Body of pancreas (tissue), 4 donors: ENCODE measurements around the gene RAB40A. TPM values are rescaled to one million over a fixed set of nuclear protein-coding genes. Genes with fewer than 3 reads are reported as not detected.

Source experiments
- ATAC-seq: fragments of 150-250 bp; one replicate; pipeline ENCODE4 v1.9.1; 2016
- DNase-seq, 4 donors: peaks; one replicate each; pipeline ENCODE4 v3.0.0-alpha.2; 2019
- H3K27ac ChIP-seq, 4 donors: fragments of 200-600 bp; sonication (generic); 1 replicate in 3 of 4; 2 replicates in 1 of 4; pipeline versions ENCODE4 v1.5.1 to v1.6.1; 2016 to 2019; ENCODE audit warnings: mild to moderate bottlenecking in 1 of 4, mixed read lengths in 1 of 4, moderate library complexity in 1 of 4
- H3K27me3 ChIP-seq, 2 donors: fragments of 200-600 bp; sonication (generic); one replicate each; pipeline ENCODE4 v1.6.0; 2016; ENCODE audit warnings: mild to moderate bottlenecking in 1 of 2
- H3K36me3 ChIP-seq, 2 donors: fragments of 200-600 bp; sonication (generic); replicated peaks in 1 of 2; 2 replicates each; pipeline ENCODE4 v1.5.1; 2016; ENCODE audit warnings: low read depth in 2 of 2; ENCODE audit not compliant: insufficient read depth in 1 of 2
- H3K4me1 ChIP-seq: fragments of 200-600 bp; sonication (generic); one replicate; pipeline ENCODE4 v1.6.0; 2016
- H3K4me3 ChIP-seq, 2 donors: fragments of 200-600 bp; sonication (generic); 1 replicate in 1 of 2; 2 replicates in 1 of 2; pipeline ENCODE4 v1.5.1; 2016 to 2019
- H3K9me3 ChIP-seq, 3 donors: fragments of 200-600 bp; sonication (generic); 1 replicate in 2 of 3; 2 replicates in 1 of 3; pipeline ENCODE4 v1.5.1; 2016
- POLR2A ChIP-seq, 3 donors: fragments of 450-650 bp; IDR thresholded peaks; one replicate each; pipeline ENCODE4 v1.6.1; 2016; ENCODE audit warnings: antibody characterized with exemption in 3 of 3, mild to moderate bottlenecking in 2 of 3
- WGBS, 2 donors: methylation state at CpG; one replicate each; pipeline ENCODE4 v1.1.5; 2017; 5-methylcytosine and 5-hydroxymethylcytosine counted together
- intact Hi-C: fragments of 100-400 bp; cut with DNase I; formaldehyde crosslinking; loops from one replicate; pipeline ENCODE4 v1.15.1; 2023
- total RNA-seq, 2 donors: library from RNA; depleted of rRNA; stranded (reverse); fragments of >200 nt; gene quantifications; one replicate each; pipeline ENCODE4 v1.1.0, GENCODE V29; 2016
- TF ChIP-seq, protein P1 (sequence below), 7 experiments: fragments of 450-650 bp in 4 of 7; fragments of 200-600 bp in 3 of 7; sonication (generic) in 3 of 7; IDR thresholded peaks; one replicate each; pipeline ENCODE4 v1.5.1; 2016 to 2019; ENCODE audit warnings: antibody characterized with exemption in 7 of 7

Gene RAB40A, protein sequence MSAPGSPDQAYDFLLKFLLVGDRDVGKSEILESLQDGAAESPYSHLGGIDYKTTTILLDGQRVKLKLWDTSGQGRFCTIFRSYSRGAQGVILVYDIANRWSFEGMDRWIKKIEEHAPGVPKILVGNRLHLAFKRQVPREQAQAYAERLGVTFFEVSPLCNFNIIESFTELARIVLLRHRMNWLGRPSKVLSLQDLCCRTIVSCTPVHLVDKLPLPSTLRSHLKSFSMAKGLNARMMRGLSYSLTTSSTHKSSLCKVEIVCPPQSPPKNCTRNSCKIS
- under 1 TPM in 1 of 2 donors, not detected in 1; 0.52 TPM for total RNA-seq

- intact Hi-C loops = no loop called here
- no peak within 1 kb of the TSS for H3K4me3 ChIP-seq
- no peaks in the 10 kb centered on the region for H3K36me3 ChIP-seq
- H3K27me3 ChIP-seq = no peaks in the 10 kb centered on the region
- no peak for TF ChIP-seq POLR2A (IDR thresholded peaks at IDR 0.05)
- TF ChIP-seq, protein P1, sequence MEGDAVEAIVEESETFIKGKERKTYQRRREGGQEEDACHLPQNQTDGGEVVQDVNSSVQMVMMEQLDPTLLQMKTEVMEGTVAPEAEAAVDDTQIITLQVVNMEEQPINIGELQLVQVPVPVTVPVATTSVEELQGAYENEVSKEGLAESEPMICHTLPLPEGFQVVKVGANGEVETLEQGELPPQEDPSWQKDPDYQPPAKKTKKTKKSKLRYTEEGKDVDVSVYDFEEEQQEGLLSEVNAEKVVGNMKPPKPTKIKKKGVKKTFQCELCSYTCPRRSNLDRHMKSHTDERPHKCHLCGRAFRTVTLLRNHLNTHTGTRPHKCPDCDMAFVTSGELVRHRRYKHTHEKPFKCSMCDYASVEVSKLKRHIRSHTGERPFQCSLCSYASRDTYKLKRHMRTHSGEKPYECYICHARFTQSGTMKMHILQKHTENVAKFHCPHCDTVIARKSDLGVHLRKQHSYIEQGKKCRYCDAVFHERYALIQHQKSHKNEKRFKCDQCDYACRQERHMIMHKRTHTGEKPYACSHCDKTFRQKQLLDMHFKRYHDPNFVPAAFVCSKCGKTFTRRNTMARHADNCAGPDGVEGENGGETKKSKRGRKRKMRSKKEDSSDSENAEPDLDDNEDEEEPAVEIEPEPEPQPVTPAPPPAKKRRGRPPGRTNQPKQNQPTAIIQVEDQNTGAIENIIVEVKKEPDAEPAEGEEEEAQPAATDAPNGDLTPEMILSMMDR (IDR thresholded peaks at IDR 0.05) = no peak
- no peaks in the 10 kb centered on the region for H3K4me1 ChIP-seq
- ATAC-seq = no peak
- WGBS, 2 donors = 75 to 81% methylated on average over 2 of the region's 2 CpGs
- H3K27ac ChIP-seq = no peak within 1 kb of the TSS
- DNase-seq = no peak
- H3K9me3 ChIP-seq = no peaks in the 10 kb centered on the region
These were observed at the start of gene RAB40A for GRCh38 chrX:103519389-103519788. Gene RAB40A (minus strand): TSS chrX:103519489. CDS start chrX:103500756, 18,733 bp downstream.

DNA sequence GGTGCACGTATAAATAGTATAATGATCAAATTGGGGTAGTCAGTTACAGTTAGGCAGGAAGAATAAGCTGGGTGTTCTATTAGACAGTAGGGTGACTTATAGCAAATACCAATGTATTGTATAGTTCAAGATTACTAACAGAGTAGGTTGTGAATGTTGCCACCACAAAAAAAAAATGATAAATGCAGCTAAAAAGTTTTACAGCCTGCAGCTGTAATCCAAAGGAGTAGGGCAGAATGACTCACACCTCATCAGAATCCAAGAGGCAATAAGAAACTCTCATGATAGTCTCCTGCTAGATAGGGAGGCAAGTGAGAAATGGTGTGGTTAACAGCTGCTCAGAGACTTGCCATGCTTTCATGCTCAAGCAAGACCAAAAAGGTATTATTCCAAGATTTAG lies 46.5 kb upstream of the RAB40A start:
- H3K27me3 ChIP-seq = no peaks in the 10 kb centered on the region
- 40 to 42% methylated on average over 1 of the region's 1 CpG for WGBS, 2 donors
- H3K4me1 ChIP-seq = no peaks in the 10 kb centered on the region
- intact Hi-C loops = no loop called here
- no peaks in the 10 kb centered on the region for H3K36me3 ChIP-seq
- ATAC-seq = no peak
- H3K9me3 ChIP-seq = no peaks in the 10 kb centered on the region
- no peak for DNase-seq
- no peak overlapping the region for H3K4me3 ChIP-seq
- no peak overlapping the region for H3K27ac ChIP-seq
- TF ChIP-seq, protein P1 (IDR thresholded peaks at IDR 0.05) = no peak
- TF ChIP-seq POLR2A (IDR thresholded peaks at IDR 0.05) = no peak

DNA sequence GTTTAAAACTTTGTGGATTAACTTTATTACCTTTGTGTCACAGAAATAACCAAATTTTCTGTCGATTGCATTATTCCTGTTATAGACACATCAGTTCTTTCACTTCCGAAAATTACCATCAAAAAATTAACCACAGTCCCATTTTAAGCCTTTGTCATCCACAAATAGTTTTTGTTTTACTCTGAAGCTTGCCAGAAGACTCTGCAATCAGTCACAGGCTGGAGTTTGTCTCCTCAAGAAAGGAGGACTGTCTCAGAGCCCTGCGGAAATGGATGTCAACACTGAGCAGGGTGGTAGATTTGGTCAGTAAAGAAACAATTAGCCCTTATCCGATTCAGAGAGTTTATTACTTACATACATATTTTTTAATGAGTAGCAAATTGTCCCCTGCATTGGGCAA lies 45.9 kb upstream of the RAB40A start:
- no peak for TF ChIP-seq POLR2A (IDR thresholded peaks at IDR 0.05)
- TF ChIP-seq, protein P1 (IDR thresholded peaks at IDR 0.05) = no peak
- Histone ChIP-seq H3K27me3 (no peaks in the 10 kb centered on the region), H3K27ac (no peak overlapping the region), H3K36me3 (no peaks in the 10 kb centered on the region), H3K9me3 (no peaks in the 10 kb centered on the region), H3K4me3 (no peak overlapping the region), H3K4me1 (no peaks in the 10 kb centered on the region)
- WGBS, 2 donors = 78 to 89% methylated on average over 4 of the region's 4 CpGs
- DNase-seq (no peak), ATAC-seq (no peak)
- intact Hi-C loops = no loop called here

GRCh38 chrX:103562801-103563200 lies 43.5 kb upstream of the RAB40A start:
- 76 to 100% methylated on average over 1 to 2 of the region's 2 CpGs for WGBS, 2 donors
- no peaks in the 10 kb centered on the region for H3K27me3 ChIP-seq
- intact Hi-C loops = no loop called here
- no peak for ATAC-seq
- no peaks in the 10 kb centered on the region for H3K36me3 ChIP-seq
- TF ChIP-seq POLR2A (IDR thresholded peaks at IDR 0.05) = no peak
- TF ChIP-seq, protein P1 (IDR thresholded peaks at IDR 0.05) = no peak
- no peak overlapping the region for H3K4me3 ChIP-seq
- no peak overlapping the region for H3K27ac ChIP-seq
- no peaks in the 10 kb centered on the region for H3K9me3 ChIP-seq
- H3K4me1 ChIP-seq = no peaks in the 10 kb centered on the region
- DNase-seq = no peak

- no peaks in the 10 kb centered on the region for H3K9me3 ChIP-seq
- TF ChIP-seq POLR2A (IDR thresholded peaks at IDR 0.05) = no peak
- TF ChIP-seq, protein P1 (IDR thresholded peaks at IDR 0.05) = no peak
- ATAC-seq (no peak), DNase-seq (no peak)
- intact Hi-C loops = no loop called here
- H3K27me3 ChIP-seq = no peaks in the 10 kb centered on the region
- H3K4me1 ChIP-seq = no peaks in the 10 kb centered on the region
- H3K4me3 ChIP-seq = no peak overlapping the region
- 85 to 86% methylated on average over 1 of the region's 1 CpG for WGBS, 2 donors
- H3K27ac ChIP-seq = no peak overlapping the region
- H3K36me3 ChIP-seq = no peaks in the 10 kb centered on the region
These were observed 41.0 kb upstream of the RAB40A start for GRCh38 chrX:103560256-103560655.
